CD4-positive, alpha-beta T cell treated with Interleukin-6 at 100 ng/mL for 8 hours (primary cell): Measurements from ENCODE around the gene HCAR1.
"Not testable (repeated sequence)": the region's sequence is repeated elsewhere in the genome, so short reads cannot be mapped to it uniquely, and the experiment has no call there.

Experiments
- DNase-seq: peaks from one replicate; pipeline ENCODE4 v3.0.0-alpha.2; 2020; ENCODE audit warnings: mixed read lengths, low spot score

HCAR1 gene

DNA sequence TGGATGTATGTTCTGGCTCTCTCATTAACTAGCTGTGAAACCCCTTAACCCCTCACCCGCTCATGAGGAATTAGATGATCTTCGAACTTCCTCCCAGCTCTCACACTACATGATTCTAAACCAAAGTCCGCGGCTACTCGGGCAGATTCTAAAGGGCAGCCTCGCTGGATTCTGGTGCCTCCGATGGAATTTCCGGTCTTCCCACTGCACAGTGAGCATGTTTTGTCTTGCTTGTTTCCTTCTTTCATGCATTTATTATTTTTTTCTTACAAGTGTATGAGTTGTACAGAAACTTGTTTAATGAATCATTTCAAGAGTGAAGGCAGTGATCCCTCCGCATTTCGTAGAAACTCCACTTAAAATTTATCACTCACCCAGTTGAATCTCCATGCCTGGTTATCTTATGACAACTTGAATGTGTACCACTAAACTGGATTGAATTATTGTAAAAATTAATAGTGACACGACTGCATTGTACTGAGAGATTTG lies 9.5 kb downstream of the HCAR1 start:
- DNase-seq, result no peak

- DNase-seq, result not testable (repeated sequence)
Observed at GRCh38 chr12:122716658-122717057, 14.0 kb downstream of the HCAR1 start, which contains the start of gene HCAR3. HCAR3 (minus strand) TSS chr12:122716811; CDS start chr12:122716737, 74 bp downstream.

GRCh38 chr12:122715211-122715610 lies 15.4 kb downstream of the HCAR1 start:
- DNase-seq, result not testable (repeated sequence)

DNA sequence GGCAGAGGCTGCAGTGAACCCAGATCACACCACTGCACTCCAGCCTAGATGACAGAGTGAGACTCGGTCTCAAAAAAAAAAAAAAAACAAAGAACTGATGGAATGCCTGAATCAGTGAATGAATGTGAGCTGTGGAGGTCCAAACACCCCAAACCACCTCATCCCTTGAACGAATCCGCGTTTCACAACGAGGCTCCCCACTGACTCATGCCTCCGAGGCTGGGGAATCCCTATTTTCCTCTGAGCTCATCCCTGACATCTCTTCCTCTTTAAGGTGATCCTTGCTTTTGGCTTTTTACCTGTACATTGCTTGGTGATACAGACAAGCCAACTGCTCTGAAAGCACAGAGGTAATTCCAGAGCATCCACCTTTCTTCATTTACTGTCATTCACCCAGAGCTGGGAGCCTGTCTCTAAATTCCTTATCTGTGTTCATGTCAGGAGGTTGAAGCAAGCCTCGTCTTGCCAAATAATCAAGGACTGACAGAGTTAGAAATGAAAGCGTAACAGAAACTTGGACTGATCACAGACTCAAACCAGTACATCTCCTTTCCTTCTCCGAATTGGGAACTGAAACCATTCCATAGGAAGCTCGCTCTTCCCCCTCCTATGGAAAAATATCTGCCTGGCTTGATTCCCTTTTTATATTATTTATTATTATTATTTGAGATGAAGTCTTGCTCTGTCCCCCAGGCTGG lies 17.0 kb downstream of the HCAR1 start:
- not testable (repeated sequence) for DNase-seq

- DNase-seq, result not testable (repeated sequence)
Observed at GRCh38 chr12:122711266-122711665, 19.4 kb downstream of the HCAR1 start.

GRCh38 chr12:122710341-122710740 lies 20.3 kb downstream of the HCAR1 start:
- not testable (repeated sequence) for DNase-seq

GRCh38 chr12:122709287-122709686 lies 21.4 kb downstream of the HCAR1 start:
- DNase-seq, result not testable (repeated sequence)

- not testable (repeated sequence) for DNase-seq
Observed at GRCh38 chr12:122703841-122704240, 26.8 kb downstream of the HCAR1 start.

DNA sequence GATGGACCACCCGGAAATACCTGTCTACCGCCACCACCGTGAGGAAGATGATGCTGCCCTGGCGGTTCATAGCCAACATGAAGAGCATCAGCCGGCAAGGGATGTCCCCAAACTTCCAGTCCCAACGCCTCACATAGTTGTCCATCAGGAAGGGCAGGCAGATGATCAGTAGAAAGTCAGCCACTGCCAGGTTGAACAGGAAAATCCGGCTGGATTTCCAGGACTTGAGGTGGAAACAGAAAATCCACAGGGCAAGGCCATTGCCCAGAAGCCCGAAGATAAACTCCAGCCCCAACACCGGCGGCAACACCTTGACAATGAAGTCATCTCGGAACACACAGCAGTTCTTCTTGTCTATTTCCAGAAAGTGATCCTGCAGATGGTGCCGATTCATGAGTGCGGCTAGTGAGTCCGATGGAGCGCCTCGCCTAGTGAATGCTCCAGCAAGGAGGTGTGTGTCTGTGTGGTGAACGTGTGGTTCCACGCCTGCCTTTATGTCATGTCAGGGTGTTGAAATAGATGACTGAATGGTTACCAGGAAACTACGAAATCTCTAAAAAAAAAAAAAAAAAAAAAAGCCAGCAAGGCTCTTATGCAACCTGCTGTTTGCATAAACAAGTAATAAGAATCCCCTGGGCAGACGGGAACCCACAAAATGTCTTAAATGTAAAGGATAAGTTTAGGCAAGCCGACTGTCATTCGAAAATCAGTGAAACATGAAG lies 27.6 kb downstream of the HCAR1 start, which contains the start of gene HCAR2:
Gene HCAR2, minus strand, starts transcription at position 468 of the 722 bp plus-strand sequence. Its CDS starts 74 bp downstream, at position 394.
- DNase-seq, result not testable (repeated sequence)

- DNase-seq, result not testable (repeated sequence)
Observed at GRCh38 chr12:122701481-122701880, 29.2 kb downstream of the HCAR1 start.

GRCh38 chr12:122700038-122700710 lies 30.5 kb downstream of the HCAR1 start:
- not testable (repeated sequence) for DNase-seq

DNA sequence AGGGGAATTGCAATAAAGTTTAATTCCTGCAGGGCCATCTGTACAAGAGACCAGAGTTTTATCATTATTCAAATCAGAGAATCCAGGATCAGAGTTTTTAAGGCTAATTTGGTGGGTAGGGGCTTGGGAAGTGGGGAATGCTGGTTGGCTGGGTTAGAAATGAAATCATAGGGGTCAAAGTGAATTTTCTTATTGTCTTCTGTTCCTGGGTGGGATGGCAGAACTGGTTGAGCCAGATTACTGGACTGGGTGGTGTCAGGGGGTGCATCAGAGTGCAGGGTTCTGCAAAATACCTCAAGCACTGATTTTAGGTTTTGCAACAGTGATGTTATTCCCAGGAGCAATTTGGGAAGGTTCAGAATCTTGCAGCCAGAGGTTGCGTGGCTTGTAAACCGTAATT lies 33.7 kb downstream of the HCAR1 start:
- DNase-seq, result not testable (repeated sequence)

DNA sequence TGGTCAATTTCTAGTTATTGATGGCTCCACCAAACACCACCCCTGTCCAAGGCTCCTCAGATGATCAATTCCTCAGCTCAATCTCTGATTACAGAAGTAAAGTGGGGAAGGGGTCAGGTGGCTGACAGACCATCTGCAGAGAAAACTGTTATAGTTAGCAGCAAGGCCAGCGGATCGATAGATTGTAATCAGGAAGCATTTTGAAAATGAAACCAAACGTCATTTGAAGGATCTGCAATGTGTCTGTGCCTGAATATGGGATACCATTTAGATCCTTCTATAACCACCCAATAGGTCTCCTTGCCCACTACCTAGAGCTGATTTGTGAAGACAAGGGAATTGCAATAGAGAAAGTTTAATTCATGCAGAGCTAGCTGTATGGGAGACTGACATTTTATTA lies 39.1 kb downstream of the HCAR1 start:
- no peak for DNase-seq

DNA sequence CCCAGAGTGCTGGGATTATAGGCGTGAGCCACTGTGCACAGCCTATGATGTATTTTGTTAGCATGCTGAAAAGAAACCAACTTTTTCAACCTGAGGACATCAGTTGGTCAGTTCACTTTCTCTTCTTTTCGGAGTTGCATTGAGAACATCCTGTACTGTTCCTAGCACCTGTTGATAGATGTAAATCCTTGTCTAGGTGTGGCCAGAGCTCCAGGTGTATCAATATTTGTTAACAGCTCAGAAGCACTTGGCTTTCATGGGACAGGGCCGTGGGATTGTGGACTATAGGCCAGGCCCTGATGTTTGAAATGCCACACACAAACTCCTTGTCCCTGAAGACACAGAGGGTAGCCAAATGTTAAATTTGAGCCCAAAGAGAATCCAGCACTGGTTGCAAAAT lies 42.4 kb downstream of the HCAR1 start:
- no peak for DNase-seq

DNA sequence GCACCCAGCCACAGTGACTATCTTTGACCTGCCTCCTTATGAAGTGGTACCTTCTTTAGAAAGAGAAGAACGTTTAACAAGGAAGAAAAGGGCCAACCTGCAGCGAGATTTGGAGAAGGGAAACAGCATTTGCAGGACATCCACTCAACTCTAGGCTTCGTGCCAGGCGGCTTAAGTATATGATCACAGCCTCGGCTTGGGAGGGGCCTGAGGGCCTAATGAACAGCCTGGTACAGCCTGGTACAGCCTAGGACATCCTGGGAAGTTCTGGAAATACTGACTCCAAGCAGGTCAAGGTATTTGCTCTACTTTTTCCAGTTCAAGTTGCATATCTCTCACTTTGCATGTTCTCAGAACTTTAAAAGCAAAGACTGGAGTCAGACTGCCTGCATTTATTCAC lies 43.6 kb downstream of the HCAR1 start:
- DNase-seq, result no peak

- no peak for DNase-seq
Observed at GRCh38 chr12:122686538-122686937, 44.1 kb downstream of the HCAR1 start.

DNA sequence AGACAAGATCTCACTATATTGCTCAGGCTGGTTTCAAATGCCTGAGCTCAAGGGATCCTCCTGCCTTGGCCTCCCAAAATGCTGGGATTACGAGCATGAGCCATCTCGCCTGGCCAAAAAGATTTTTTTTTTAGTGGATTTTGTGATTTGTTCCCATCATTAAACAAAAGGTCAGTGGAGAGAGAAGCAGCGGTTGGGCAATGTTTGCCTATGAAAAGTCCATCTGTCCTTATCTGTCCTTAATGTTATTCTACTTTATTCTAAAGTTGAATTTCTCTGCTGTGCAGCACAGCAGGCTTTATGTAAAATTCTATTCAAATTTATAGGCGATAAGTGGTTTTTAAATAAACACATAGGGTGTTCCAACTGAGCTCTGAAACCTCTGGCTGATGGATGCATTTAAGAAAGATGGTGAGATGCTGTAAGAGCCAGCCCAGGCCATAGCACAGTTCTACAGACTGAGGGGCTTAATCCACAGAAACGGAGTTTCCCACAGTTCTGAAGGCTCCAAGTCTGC lies 46.3 kb downstream of the HCAR1 start:
- DNase-seq, result no peak

- DNase-seq, result no peak
Observed at GRCh38 chr12:122681814-122682213, 48.8 kb downstream of the HCAR1 start.

DNA sequence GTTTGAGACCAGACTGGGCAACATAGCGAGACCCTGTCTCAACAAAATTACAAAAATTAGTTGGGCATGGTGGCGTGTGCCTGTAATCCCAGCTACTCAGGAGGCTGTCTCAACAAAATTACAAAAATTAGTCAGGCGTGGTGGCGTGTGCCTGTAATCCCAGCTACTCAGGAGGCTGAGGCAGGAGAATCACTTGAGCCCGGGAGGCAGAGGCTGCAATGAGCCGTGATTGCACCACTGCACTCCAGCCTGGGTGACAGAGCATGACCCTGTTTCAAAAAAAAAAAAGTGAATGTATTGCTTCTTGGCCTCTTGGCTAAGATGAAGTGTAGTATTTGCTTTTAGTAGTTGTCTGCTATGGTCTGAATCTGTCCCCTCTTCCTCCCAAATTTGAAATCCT lies 49.7 kb downstream of the HCAR1 start:
- not testable (repeated sequence) for DNase-seq

GRCh38 chr12:122676781-122677180 lies 53.9 kb downstream of the HCAR1 start:
- not testable (repeated sequence) for DNase-seq
